ENCODE data around the gene COL4A2.

DNA sequence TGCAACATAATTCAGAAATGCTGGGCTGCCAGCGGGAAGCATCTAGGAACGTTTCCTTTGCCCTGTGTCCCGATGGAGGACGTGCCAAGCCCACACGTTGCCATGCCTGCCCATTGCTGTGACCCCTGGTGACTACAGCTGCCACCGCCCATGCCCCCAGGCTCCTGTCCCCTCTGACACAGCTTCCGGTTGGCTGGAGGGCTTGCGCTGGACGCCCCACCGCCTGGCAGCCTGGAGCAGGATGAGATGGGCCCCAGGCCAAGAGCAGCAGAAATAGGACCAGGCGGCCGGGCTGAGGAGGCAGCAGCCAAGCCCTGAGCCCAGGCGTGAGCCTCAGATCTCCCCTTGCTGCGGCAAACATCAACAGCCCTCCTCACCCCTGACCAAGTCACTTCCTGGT, 125.9 kb downstream of the COL4A2 start:
- TF ChIP-seq, protein P1, sequence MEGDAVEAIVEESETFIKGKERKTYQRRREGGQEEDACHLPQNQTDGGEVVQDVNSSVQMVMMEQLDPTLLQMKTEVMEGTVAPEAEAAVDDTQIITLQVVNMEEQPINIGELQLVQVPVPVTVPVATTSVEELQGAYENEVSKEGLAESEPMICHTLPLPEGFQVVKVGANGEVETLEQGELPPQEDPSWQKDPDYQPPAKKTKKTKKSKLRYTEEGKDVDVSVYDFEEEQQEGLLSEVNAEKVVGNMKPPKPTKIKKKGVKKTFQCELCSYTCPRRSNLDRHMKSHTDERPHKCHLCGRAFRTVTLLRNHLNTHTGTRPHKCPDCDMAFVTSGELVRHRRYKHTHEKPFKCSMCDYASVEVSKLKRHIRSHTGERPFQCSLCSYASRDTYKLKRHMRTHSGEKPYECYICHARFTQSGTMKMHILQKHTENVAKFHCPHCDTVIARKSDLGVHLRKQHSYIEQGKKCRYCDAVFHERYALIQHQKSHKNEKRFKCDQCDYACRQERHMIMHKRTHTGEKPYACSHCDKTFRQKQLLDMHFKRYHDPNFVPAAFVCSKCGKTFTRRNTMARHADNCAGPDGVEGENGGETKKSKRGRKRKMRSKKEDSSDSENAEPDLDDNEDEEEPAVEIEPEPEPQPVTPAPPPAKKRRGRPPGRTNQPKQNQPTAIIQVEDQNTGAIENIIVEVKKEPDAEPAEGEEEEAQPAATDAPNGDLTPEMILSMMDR (IDR thresholded peaks at IDR 0.05; ENCODE audit: low read length), result no peak
- TF ChIP-seq EZH2 (optimal IDR thresholded peaks at IDR 0.05; ENCODE audit: low read depth, low read length), result no peak
- no peak for TF ChIP-seq EZH2phosphoT487 (IDR thresholded peaks at IDR 0.05; ENCODE audit: low read length)

Measured in MM.1S (cell line).